Cortex of kidney (tissue), 1 donor: ENCODE results near the gene AMDHD1.
"Not testable (repeated sequence)": the region's sequence is repeated elsewhere in the genome, so short reads cannot be mapped to it uniquely, and the experiment has no call there.

Experiments
- DNase-seq: peaks from one replicate; lab custom pipeline; 2025; lab: John Stamatoyannopoulos, UW

Gene AMDHD1

DNA sequence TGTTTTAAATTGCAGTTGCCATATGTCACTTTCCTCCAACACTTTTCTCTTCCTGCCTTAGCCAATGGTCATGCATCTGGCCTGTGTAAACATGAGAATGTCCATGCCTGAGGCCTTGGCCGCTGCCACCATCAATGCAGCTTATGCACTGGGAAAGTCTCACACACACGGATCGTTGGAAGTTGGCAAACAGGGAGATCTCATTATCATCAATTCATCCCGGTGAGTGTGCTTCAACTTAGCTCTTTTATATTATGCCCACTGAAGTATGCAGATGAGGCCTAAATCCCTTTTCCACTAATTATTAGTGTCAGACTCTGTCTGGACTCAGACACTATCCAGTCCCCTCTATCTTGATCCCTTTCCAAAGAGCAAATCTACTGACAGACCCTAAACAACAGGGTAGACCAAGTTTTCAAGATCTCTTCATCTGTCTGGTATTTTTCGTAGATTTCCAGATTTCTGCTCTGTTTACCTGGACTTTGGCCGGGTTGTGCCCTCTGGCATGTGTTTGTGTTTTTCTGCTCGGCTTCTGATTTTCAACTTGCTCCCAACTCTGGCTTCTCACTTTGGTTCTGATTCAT is 23.2 kb downstream of the AMDHD1 start:
- no peak for DNase-seq

DNA sequence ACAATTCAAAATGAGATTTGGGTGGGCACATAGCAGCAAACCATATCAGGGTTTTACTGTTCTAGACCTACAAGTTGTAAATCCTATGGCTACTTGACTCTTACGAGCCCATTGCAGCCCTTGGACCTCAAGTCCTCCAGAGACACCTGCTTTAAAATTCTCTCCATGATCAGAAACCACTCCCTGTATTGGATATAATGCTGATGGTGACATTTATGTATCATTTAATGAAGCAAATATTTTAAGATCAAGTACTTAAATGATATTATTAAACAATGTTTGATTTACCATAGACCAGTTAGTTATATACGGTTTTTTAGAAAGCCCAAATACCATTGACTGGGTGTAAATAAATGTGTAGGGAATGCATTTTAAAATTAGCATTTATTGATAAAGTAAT is 24.2 kb downstream of the AMDHD1 start:
- no peak for DNase-seq

DNA sequence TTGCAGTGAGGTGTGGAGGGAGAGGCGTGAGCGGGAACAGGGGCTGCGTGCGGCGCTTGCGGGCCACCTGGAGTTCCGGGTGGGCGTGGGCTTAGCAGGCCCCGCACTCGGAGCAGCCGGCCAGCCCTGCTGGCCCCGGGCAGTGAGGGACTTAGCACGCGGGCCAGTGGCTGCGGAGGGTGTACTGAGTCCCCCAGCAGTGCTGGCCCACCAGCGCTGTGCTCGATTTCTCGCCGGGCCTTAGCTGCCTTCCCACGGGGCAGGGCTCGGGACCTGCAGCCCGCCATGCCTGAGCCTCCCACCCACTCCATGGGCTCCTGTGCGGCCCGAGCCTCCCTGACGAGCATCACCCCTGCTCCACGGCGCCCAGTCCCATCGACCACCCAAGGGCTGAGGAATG is 26.0 kb downstream of the AMDHD1 start:
- not testable (repeated sequence) for DNase-seq

DNA sequence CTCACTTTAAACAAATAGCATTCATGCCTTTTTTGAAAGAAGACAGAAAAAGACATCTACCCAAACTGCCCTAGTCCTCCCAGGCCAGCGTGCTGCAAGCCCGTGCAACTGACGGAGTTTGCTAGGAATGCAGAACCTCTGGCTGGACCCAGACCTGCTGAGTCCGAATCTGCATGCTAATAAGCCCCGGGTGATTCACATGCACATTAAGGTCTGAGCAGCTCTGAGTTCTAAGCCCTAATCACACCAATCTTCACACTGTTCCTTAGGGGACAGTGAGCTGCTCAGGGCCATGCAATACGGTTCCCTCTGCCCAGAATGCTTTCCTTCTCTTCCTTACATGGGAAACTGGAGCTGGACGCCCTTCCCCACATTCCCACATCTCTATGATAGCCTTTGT is 27.8 kb downstream of the AMDHD1 start:
- no peak for DNase-seq

DNA sequence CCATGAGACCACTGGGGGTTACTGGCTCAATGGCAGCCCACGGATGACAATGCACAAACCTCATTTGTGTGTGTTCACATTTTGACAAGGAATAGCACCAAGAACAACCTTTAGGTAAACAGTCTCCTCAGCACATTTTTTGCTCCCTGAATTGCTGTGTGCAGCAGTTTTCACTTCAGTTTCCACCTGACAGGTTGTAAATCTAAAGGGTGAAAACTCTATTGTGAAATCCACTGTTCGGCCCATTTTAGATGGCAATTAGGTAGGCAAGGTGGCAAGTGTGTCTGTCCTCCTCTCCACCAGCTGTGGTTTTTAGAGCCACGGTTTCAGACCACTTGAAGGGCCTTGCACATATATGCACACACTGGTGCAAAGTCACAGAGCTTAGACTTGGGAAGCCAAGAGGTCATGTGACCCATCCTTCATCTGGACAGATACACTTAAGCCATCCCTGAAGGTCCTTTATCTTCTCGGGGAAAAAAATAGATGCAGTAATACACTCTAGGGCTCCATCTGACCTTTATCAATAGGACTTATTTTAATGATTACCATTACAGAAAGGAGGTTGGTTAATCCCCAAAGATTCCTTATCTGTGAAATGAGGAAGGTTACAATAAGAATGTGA is 29.8 kb downstream of the AMDHD1 start:
- no peak for DNase-seq

DNA sequence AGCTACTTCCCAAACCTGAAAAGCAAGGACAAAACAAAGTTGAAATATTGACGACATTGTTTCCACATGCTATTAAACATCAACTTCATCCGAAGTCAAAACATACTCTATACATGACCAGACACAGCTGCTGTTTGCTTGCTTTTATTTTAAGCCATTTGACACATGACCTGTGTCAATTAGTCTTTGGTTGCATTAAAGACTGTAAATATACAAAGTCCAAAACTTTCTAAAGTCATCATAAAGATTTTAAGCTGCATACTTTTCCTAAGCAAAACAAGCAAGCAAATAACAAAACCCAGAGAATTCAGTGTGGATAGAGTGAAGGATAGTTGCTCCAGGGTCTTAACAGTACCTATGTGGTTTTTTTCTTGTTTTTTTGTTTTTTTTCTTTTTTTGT is 31.2 kb downstream of the AMDHD1 start:
- no peak for DNase-seq

DNA sequence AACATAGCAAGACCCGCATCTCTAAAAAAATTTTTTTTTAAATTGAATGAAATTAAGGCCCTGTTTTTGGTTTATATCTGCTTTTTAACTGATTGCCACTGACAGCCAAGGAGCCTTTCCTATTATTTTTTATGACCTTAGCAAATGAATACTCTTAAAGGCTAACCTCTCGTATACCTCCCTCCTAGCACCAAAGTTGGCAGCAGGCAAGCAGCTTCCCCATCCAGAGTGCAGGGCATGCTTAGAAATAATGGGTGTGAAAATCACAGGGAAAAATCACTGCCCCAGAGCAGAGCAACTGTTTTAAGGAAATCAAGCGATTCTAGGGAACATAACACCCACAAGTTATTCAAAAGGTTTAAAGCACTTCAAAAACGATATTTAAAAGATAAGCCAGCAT is 32.4 kb downstream of the AMDHD1 start:
- no peak for DNase-seq

DNA sequence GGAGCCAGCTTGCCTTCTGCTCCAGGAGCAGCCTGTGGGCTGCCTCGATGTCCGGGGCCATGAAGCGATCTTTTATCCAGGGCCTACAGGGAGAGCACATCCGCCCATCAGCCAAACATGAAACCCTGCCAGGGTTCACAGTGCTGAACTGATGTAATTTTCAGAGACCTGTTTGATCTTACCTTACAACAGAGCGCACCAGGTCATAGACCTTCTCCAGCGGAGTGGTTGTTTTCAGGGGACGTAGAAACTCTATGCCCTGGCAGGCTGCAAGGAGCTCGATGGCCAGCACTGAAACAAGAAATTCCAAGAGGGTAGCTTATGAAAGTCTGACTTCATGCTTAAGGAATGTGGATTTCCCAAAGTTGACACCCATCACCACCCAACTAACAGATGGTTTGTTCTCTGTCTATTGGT is 33.3 kb downstream of the AMDHD1 start:
- no peak for DNase-seq

DNA sequence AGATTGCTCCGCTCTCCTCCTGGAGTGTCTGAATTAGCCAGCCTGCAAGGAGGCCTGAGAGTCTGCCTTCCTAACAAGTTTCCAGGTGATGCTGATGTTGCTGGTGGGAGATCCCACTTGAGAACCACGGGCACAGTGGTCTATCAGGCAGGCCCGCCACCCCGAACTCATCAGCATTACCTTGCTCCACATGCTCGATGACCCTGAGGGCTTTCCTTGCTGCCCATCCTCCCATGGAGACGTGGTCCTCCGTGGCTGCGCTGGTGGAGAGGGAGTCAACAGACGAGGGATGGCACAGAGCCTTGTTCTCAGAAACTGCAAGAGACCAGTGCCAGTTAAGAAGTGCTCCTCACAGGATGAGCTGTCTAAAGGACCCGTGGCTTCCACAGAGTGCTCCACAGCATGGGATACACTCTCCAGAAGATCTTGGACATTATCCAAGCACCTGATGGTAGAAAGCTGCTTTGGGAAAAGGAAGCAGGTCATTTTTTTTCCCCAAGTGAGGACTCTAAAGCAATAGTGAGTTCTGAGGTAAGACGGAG is 34.7 kb downstream of the AMDHD1 start:
- DNase-seq, result no peak

DNA sequence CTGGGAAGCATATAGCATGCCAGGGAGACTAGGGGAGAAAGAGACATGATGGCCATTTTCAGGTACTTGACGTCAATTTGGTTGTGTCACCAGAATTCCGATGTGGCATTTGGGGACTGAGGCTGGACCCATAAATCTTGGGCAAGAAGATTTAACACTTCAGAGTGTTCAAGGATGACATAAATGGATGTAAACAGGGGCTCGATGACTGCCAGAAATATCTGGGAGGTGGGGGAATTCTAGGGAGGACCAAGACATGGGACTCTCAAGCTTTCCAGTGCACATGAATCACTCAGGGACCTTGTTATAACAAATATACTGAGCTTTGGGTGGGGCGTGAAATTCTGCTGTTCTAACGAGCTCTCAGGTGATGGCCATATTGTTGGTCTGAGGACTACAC is 35.2 kb downstream of the AMDHD1 start:
- DNase-seq, result no peak

DNA sequence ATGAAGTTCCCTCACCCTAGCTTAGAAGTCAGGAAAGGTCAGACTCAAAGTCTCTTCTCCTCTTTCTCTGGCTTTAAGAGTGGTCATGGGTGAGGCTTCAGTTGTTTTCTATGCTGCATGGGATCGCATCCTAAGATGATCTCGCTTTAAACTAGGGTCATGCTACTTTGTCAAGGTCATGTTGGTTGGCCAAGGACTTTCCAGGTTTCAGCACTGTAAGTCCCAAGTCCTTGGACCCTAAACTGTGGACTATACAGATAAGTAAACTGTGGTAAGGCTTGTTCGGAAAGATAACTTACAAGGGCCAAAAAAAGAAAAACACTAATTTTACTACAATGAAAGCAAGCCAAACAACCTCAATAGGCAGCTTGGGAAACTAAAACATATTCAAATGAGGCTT is 35.6 kb downstream of the AMDHD1 start:
- DNase-seq, result no peak

DNA sequence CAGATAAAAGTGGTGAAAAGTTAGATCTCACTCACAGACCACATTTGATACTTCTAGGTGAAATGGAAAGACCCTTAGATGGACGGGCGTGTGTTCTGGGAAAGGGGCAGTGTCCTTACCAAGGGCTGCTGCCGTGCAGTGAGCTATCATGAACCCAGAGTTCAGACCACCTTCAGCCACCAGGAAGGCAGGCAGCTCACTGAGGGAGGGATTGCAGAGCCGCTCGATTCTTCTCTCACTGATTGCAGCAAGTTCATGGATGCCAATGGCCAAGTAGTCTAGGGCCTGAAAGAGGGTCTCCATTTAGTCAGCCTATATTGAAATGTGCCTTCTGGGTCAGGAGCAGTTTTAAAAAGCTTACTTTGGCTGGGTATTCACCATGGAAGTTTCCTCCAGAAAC is 37.3 kb downstream of the AMDHD1 start:
- DNase-seq, result no peak

DNA sequence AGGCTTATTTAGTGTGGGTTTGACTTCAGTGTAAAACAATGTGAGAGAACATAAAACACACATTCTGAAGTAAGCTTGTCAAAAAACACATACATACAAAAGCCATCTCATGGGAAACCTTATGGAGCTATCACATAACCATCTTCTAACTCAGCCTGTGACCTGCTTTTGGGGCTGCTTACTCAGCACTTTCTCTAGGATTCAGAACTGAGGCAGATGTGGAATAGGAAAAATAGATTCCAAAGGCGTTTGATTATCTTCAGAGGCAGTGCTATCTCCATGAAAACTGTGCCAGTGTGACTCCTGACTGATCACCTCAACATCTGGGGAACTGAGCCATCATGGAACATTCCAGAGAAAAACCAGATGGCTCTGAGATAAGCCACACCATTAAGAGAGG is 39.5 kb downstream of the AMDHD1 start:
- DNase-seq, result no peak

DNA sequence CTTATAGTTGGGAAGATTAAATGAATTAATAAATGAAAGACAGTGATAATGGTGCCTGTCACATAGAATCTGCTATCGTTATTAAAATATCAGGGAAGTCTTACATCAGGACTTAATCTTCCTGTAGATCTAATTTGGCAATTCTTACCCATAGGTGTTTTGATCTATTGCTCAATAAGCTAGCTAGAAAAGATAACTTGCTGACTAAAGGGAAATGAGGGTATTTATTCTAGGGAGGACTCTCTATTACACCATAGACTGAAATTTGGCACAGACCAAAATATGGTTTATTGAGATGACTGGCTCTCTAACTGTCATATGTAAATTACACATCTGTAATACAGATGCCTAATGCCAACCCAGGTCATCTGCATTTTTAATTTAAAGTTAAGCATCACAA is 41.6 kb downstream of the AMDHD1 start:
- no peak for DNase-seq

DNA sequence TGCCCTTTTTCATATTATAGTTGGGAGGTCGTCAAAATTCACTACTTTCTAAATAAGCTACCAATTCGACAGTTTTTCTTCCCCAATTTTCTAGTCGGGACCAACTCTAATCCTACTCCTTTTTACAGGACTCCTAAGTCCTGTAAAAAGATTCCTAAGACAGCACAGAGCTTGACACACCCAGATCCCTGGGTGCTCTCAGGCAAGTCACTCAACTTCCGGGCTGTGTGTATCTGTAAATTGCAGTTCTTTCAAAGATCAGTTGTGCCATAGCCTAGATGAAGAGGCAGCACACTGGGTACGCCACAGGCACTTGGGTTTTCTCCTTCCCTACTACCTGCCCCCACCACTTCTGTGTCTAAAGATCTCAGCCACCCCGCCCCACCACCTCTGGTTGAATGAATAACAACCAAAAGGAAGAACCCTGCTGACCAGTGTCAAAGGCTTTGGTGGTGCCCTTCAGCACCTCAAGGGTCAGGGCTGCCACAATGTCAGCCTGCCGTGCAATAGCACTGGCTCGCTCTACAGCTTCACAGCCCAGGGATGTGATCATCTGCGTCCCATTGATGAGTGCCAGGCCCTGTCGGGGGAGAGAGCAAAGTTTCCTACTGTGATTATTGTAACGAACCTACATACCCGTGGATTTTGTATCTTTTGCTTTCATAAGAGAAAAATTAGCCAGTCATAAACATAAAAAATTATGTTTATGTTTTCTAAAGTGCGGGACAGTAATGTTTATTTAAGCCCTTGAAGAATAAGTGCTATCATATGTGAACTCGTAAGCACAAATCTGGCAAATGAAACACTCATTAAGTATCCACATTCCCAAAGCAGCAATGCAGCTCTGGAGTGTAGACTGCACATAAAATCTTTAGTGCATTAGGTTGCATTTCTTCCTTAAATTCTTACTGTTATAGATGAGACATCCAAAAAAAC is 43.8 kb downstream of the AMDHD1 start:
- DNase-seq, result no peak

DNA sequence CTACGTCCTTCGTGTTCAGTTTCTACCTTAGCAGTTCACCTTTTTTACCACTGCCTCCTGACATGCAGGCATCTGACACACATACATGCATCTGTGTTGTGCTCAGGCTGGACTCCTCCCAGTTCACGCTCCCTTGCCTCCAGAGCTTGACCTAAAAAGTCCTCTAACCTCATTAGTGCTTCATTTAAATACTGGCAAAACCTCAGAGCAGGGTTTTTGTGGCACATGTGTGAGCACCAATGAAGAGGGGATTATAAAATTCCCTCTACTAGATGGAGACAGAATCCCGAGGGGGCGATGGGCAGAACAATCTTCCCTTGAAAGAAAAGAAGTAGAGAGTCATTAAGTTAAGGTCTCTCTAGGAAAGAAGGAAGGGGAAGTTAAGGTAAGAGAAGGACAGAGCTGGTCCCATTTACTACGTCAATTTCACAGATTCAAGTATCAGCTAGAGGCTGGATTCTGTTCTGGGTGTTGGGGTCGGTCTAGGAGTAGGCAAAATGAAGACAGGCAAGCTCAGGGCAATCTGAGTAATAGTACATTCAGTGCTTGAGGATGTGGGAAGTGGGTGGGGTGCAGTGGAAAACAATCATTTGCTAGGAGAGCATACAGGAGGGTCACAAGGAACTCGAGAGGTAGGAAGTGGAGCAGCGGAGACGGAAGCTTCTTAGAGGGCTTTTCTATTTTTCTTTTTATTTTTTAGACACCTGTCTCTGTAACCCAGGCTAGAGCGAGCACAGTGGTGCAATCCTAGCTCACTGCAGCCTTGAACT is 45.6 kb downstream of the AMDHD1 start:
- no peak for DNase-seq

DNA sequence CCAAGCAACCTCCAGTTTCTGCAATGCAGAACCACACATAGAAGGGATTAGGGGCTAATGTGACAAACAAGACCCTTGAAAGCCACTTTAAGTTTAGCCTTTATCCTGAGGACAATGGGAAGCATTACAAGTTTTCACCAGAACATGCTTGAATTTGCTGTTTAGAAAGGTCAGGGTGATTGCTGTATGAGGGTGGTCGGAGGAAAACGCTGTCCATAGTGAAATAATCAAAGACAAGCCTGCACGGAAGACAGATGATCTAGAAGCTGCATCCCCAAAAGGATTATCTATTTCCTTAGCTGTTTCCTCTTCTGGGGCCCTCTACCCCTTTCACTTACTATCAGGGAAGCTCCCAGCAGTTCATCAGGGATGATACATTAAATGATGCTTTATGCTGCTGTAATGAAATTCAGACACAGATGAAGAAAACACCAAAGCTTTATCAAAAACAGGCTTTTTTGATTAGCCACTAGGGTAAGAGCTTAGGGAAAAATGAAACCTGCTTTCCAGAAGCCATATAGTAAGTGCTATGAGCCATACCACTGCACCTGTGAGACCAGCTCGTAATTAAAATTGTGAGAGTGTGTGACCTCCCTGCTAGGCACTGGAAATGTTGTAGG is 46.5 kb downstream of the AMDHD1 start:
- no peak for DNase-seq

DNA sequence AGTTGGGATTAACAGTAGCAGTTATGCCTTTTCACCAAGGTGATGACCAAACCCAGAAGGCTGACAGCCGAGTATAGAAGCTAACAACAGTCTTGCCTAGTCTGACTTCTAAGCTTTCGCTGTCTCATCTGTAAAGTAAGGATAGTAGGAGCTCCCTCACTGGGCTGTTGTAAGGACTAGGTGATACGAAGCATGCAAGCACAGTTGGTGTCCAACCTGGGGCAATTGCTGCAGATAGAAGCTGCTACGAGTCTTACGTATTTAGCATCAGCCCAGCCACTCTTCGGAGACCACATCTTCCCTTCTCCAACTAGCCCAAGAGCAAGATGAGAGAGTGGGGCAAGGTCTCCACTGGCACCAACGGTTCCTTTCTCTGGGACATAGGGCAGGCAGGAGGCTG is 47.0 kb downstream of the AMDHD1 start:
- no peak for DNase-seq

DNA sequence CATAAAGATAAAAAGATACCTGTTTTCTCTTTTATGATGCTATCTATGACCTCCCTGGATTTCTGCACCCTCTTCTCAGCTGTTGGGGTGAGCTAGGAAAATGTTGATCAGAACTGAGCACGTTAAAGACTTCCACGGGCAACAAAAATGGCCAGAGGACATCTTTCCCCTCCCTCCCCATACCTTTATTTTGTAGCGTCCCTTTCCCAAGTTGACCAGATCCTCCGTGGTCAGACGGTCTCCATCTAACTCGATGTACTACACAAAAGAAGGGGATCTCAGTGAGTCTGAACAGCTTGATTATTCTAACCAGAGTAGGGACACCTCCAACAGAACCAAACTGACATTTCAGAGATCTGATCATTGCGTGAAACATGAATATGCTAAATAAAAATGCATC is 50.8 kb downstream of the AMDHD1 start:
- no peak for DNase-seq

DNA sequence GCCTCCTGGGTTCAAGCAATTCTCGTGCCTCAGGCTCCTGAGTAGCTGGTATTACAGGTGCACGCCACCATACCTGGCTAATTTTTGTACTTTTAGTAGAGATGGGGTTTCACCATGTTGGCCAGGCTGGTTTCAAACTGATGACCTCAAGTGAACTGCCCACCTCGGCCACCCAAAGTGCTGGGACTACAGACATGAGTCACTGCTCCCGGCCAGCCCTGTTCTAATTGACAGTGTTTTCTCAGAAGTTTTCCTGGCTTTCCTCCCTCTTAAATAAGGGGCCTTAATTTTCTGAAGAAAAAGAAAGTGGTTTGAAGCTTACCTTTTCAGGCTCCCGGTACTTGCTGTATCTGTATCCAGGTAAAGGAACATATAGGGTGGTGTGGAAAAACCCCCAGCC is 51.3 kb downstream of the AMDHD1 start:
- DNase-seq, result no peak

DNA sequence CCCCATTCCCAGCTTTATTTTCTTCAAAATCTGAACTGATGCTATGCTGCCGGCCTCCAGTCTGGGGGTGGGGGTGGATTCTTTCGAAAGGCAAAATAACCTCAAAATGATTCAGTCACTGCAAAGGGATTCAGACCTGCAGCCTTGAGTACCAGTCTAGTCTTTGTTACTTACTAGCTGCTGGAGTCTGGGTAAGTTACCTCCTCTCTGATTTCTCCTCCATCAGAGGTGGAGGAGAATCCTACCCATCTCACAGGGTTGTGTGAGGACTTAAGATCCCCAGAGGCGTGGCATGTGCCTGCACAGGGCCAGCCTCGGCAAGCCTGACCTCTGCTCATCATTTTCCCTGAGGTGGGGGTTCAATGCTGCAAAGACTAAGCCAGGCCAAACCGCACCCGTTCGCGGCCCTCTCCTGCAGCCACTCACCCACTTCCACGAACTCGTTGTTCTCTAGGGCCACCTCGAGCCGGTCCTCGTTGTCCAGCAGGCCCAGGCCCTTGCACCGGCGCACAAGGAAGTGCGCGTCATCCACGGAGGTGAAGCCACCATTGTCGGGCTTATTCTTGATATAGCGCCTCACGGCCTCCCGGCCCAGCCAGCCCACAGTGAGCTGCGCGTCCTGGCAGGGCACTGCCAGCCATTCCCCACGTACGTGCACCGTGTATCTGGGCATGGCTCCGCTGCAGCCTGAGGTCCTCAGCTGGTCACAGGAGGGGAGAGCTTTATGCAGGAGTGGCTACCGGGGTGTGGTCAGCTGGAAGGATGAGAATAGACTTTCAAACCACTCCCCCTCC is 52.3 kb downstream of the AMDHD1 start:
- no peak for DNase-seq
